HuH-7.5 (cell line): Measurements from ENCODE around the gene RIC8A.

Source experiments
- DNase-seq: peaks from one replicate; pipeline ENCODE4 v3.0.0; 2011; ENCODE audit warnings: low spot score

Gene RIC8A

GRCh38 chr11:204587-205109 is 2.9 kb upstream of the RIC8A start:
- no peak for DNase-seq

DNA sequence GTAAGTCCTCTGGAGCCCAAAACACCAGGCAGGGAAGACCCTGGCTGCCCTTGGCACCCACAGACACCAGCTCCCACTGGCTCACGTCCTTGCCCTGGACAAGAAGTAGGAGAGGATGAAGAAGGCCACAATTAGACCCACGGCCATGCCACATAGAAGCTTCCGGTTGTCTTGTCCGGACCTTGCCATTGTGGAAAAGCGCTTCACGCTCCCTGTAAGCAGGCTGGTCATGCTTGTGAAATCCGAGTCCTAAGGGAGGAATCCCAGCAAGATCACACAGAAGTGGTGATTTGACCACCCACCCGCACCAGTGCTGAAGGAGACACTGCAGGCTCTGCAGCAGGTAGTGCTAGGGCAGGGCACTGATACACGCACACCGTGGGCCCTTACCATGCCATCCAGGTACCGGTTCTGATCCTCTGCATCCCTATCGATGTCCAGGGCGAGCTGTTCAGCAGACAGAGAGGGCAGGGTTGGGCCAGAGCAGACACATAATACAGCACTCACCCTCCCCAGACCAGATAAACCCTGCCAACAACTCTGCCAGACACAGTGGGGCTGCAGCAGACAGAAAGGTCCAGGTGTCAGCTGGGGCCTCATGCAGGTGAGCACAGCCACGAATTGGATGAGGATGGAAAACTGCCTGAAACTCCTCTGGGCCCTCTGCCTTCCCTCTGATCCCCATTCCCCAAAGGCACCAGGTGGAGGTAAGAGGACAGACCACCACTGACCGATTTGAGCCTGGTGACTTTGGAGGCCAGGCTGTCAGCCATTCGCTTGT is 2.1 kb upstream of the RIC8A start:
- DNase-seq = no peak

GRCh38 chr11:206002-206384 is 1.5 kb upstream of the RIC8A start:
- no peak for DNase-seq

- no peak for DNase-seq
These were observed 841 bp upstream of the RIC8A start for GRCh38 chr11:206526-207207.

GRCh38 chr11:207863-208180 is 314 bp downstream of the RIC8A start:
- no peak for DNase-seq

DNA sequence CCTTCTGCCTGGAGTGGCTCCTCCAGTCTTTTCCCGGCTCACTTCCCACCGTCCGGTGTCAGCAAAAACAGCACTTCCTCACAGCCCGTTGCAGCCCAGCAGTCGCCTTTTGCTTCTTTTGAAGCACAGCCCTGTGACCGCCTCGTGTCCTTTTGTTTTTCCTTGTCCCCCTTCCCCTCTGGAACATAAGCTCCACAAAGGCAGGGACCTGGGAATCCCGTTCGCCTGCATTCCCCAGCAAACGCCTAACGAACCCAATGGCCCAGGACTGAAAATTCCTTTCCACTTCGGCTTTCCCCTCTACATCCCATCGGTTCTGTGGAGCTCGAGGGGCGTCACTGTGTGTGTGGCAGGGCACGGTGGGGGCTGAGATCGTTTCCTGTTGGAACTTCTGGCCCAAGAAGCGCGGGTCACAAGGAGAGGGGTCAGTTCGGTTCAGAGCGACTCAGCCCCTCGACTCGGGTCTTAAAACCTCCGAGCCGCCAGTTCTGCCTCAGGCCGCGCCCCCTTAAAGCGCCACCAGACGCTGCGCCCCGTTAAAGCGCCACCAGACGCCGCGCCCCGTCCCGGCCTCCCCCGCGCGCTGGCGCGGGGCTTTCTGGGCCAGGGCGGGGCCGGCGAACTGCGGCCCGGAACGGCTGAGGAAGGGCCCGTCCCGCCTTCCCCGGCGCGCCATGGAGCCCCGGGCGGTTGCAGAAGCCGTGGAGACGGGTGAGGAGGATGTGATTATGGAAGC is 841 bp downstream of the RIC8A start:
- peak; percentile 66 for DNase-seq

GRCh38 chr11:208917-209260 is 1.4 kb downstream of the RIC8A start:
- DNase-seq = no peak

- no peak for DNase-seq
These were observed 2.0 kb downstream of the RIC8A start for GRCh38 chr11:209275-210121.

- DNase-seq = no peak
These were observed 2.8 kb downstream of the RIC8A start for GRCh38 chr11:210122-210802.

DNA sequence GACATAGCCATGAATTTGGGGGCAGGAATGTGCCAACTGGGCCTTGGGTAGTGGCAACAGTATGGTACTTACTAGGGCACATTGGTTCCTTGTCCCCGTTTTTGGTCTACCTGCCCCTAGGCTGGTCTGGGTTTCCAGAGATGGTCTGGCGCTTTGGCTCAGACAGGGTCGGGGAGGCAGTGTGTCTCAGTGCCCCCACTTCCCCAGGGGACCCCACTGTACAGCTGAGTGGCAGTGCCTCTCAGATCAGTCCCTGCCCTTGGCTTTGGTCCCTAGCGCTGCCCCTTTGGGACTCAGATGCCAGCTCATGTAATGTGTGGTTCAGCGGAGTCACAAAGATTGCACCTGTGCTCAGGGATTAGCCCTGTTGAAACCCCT is 3.3 kb downstream of the RIC8A start:
- DNase-seq = no peak

- no peak for DNase-seq
These were observed 3.8 kb downstream of the RIC8A start for GRCh38 chr11:211295-211694.

- no peak for DNase-seq
These were observed 4.2 kb downstream of the RIC8A start for GRCh38 chr11:211741-212140.

GRCh38 chr11:212150-213100 is 4.9 kb downstream of the RIC8A start:
- DNase-seq = no peak

- DNase-seq = no peak
These were observed 5.6 kb downstream of the RIC8A start for GRCh38 chr11:213111-213510.

- no peak for DNase-seq
These were observed 6.6 kb downstream of the RIC8A start for GRCh38 chr11:214083-214482.

DNA sequence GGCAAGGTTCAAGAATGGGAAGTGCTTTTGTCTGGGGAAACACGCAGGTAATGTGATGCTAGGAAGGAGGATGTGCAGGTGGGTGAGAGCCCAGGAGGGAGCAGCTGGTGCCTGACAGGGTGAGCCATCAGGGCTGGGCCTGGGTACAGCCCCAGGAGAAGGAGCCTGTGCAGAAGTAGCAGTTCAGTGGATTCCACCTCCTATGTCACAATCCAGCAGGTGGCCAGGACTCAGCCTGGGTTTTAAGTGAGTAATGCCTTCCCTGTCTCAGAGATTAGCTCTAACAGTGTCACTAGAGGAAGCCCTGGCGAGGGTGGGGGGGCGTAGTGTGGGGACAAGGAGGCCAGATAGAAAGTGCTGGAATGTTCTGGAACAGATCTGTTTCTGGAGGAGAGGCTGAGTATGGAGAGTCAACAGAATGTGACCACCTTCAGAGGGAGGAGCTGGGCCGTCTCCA is 8.1 kb downstream of the RIC8A start:
- DNase-seq = no peak

GRCh38 chr11:216081-216974 is 8.8 kb downstream of the RIC8A start:
- no peak for DNase-seq

DNA sequence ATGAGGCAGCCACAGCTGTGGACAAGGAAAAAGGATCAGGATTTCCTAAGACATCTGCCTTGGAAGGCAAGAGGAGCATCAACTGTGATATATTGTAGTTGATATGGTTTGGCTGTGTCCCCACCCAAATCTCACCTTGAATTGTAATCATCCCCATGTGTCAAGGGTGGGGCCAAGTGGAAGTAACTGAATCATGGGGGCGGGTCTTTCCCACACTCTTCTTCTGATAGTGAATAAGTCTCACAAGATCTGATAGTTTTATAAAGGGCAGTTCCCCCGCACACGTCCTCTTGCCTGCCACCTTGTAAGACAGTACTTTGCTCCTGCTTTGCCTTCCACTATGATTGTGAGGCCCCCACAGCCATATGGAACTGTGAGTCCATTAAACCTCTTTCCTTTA is 10.2 kb downstream of the RIC8A start:
- no peak for DNase-seq
